ENCODE measurements around the gene C9orf85.

- TF ChIP-seq ATF7 (IDR thresholded peaks at IDR 0.05; ENCODE audit: low read depth) (no peak), MXI1 (IDR thresholded peaks at IDR 0.05; ENCODE audit: low read depth, low read length) (no peak), YY1 (IDR thresholded peaks at IDR 0.05; ENCODE audit: low read depth, low read length) (no peak), SMARCA5 (IDR thresholded peaks at IDR 0.05) (no peak), BMI1 (IDR thresholded peaks at IDR 0.05; ENCODE audit: borderline replicate concordance) (no peak), CTCF (IDR thresholded peaks at IDR 0.05 in 2 of 3, conservative IDR thresholded peaks at IDR 0.05 in 1 of 3; ENCODE audit: control insufficient read depth in 2 of 3, extremely low read depth in 1 of 3, insufficient read depth in 1 of 3, low read depth in 3 of 3, low read length in 3 of 3) (no peak), SREBF2 (IDR thresholded peaks at IDR 0.05; ENCODE audit: low read length) (no peak), POLR2AphosphoS5 (IDR thresholded peaks at IDR 0.05; ENCODE audit: low read length) (no peak), HDAC2 (IDR thresholded peaks at IDR 0.05) (no peak), CEBPB (IDR thresholded peaks at IDR 0.05; ENCODE audit: borderline replicate concordance in 1 of 2, low read depth in 2 of 2, low read length in 2 of 2) (no peak), EZH2 (IDR thresholded peaks at IDR 0.05; ENCODE audit: borderline replicate concordance, control insufficient read depth, low read depth, low read length) (no peak)
- TF ChIP-seq, protein P1, sequence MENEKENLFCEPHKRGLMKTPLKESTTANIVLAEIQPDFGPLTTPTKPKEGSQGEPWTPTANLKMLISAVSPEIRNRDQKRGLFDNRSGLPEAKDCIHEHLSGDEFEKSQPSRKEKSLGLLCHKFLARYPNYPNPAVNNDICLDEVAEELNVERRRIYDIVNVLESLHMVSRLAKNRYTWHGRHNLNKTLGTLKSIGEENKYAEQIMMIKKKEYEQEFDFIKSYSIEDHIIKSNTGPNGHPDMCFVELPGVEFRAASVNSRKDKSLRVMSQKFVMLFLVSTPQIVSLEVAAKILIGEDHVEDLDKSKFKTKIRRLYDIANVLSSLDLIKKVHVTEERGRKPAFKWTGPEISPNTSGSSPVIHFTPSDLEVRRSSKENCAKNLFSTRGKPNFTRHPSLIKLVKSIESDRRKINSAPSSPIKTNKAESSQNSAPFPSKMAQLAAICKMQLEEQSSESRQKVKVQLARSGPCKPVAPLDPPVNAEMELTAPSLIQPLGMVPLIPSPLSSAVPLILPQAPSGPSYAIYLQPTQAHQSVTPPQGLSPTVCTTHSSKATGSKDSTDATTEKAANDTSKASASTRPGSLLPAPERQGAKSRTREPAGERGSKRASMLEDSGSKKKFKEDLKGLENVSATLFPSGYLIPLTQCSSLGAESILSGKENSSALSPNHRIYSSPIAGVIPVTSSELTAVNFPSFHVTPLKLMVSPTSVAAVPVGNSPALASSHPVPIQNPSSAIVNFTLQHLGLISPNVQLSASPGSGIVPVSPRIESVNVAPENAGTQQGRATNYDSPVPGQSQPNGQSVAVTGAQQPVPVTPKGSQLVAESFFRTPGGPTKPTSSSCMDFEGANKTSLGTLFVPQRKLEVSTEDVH (IDR thresholded peaks at IDR 0.05; ENCODE audit: low read depth, partially characterized antibody) = no peak
Observed at GRCh38 chr9:71876829-71877228, 34.6 kb upstream of the C9orf85 start.
